OCI-LY7 (cell line): ENCODE data around the gene SIRPG.

Source experiments
- CTCF ChIP-seq: fragments of 200-600 bp; sonication (generic); conservative IDR thresholded peaks from 2 replicates; pipeline ENCODE4 v1.5.1; 2014; ENCODE audit warnings: mild to moderate bottlenecking, antibody characterized with exemption, low read length, moderate library complexity, mixed read lengths
- EZH2phosphoT487 ChIP-seq: fragments of 200-600 bp; sonication (generic); IDR thresholded peaks from 2 replicates; pipeline ENCODE4 v1.6.1; 2018; ENCODE audit warnings: low read depth, borderline replicate concordance, mild to moderate bottlenecking, mixed run types, antibody characterized with exemption, low read length, moderate library complexity, mixed read lengths

- TF ChIP-seq CTCF, result no peak
- TF ChIP-seq EZH2phosphoT487, result no peak
Measured at GRCh38 chr20:1669304-1669703, 11.7 kb upstream of the SIRPG start.
